NCI-H187 (cell line): ENCODE data around the gene ENDOU.

Source experiments
- DNase-seq, 2 experiments: peaks; one replicate each; lab custom pipeline; 2025; lab: John Stamatoyannopoulos, UW

The ENDOU gene

GRCh38 chr12:47757840-47758583 is 32.7 kb upstream of the ENDOU start:
- no peak for DNase-seq

- no peak for DNase-seq
Measured at GRCh38 chr12:47757364-47757839, 32.1 kb upstream of the ENDOU start.

- DNase-seq: no peak
Measured at GRCh38 chr12:47755655-47756562, 30.6 kb upstream of the ENDOU start.

GRCh38 chr12:47754881-47755280 is 29.6 kb upstream of the ENDOU start:
- no peak for DNase-seq

GRCh38 chr12:47754126-47754525 is 28.8 kb upstream of the ENDOU start:
- no peak for DNase-seq

GRCh38 chr12:47753021-47754001 is 28.0 kb upstream of the ENDOU start:
- no peak for DNase-seq

- no peak for DNase-seq
Measured at GRCh38 chr12:47752552-47752951, 27.3 kb upstream of the ENDOU start.

GRCh38 chr12:47752121-47752520 is 26.8 kb upstream of the ENDOU start:
- DNase-seq: no peak

- DNase-seq: no peak
Measured at GRCh38 chr12:47751561-47751960, 26.3 kb upstream of the ENDOU start.

- DNase-seq: no peak
Measured at GRCh38 chr12:47750916-47751470, 25.7 kb upstream of the ENDOU start.

- no peak for DNase-seq
Measured at GRCh38 chr12:47750229-47750798, 25.0 kb upstream of the ENDOU start.

GRCh38 chr12:47748899-47749298 is 23.6 kb upstream of the ENDOU start:
- DNase-seq: no peak

- DNase-seq: no peak
Measured at GRCh38 chr12:47748507-47748828, 23.2 kb upstream of the ENDOU start.

GRCh38 chr12:47747596-47748506 is 22.6 kb upstream of the ENDOU start:
- no peak for DNase-seq

GRCh38 chr12:47747126-47747525 is 21.8 kb upstream of the ENDOU start:
- DNase-seq: no peak

GRCh38 chr12:47746523-47746922 is 21.2 kb upstream of the ENDOU start:
- no peak for DNase-seq

GRCh38 chr12:47746073-47746472 is 20.8 kb upstream of the ENDOU start:
- no peak for DNase-seq

GRCh38 chr12:47745485-47746041 is 20.3 kb upstream of the ENDOU start:
- no peak for DNase-seq

GRCh38 chr12:47744778-47745436 is 19.6 kb upstream of the ENDOU start:
- DNase-seq: no peak
